BE2C (cell line): Measurements from ENCODE around the gene MAB21L3.

Source experiments
- DNase-seq: peaks from one replicate; pipeline ENCODE4 v3.0.0-alpha.2; 2020
- H3K27me3 ChIP-seq: fragments of 250-450 bp; sonication (Bioruptor Pico); 2 replicates; pipeline ENCODE4 v1.5.1; 2020; ENCODE audit warnings: mild to moderate bottlenecking
- H3K36me3 ChIP-seq: fragments of 250-450 bp; sonication (Bioruptor Pico); 2 replicates; pipeline ENCODE4 v1.5.1; 2020; ENCODE audit warnings: mild to moderate bottlenecking
- H3K4me1 ChIP-seq: fragments of 250-450 bp; sonication (Bioruptor Pico); 2 replicates; pipeline ENCODE4 v1.5.1; 2020
- H3K4me3 ChIP-seq: 2 replicates; pipeline ENCODE4 v1.5.1; 2011; ENCODE audit warnings: low read depth, low read length
- H3K9me3 ChIP-seq: fragments of 250-450 bp; sonication (Bioruptor Pico); 2 replicates; pipeline ENCODE4 v1.5.1; 2020
- TF ChIP-seq, protein P1 (sequence below): IDR thresholded peaks from 2 replicates; pipeline ENCODE4 v1.5.1; 2012; ENCODE audit warnings: mild to moderate bottlenecking, low read depth, low read length

The MAB21L3 gene

DNA sequence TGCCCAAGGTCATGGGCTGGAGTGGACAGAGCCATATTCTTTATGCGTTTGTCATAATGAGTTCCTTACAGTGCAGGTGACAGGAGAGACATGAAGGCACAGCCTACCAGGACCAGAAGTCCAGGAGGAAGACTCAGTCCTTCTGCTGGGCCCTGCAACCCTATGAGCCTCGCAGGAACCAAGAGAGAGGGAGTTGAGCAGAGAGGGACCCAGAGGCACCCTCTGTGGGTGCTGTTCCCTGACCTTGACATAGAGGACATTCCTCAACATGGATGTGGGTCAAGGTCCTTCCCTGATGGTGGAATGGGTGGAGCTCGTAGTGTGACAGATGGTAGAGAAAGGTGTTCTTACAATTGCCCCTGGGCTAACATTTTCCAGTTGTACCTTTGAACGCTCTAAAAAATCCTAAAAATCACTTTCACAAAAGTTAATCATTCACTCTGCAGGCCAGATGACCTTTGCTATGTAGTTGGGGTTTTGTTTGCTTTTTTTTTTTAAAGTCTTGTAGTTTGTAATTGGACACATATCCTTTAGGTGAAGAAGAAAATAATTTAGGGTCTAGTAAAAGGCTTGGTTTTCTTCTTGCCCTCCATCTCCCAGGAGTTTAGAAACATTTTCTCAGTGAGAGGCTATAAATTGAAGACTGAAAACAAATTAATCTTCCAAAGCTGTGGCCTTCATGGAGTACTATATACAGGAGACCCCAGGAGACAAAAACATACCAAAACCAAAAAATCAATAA, 41.9 kb downstream of the MAB21L3 start:
- TF ChIP-seq, protein P1, sequence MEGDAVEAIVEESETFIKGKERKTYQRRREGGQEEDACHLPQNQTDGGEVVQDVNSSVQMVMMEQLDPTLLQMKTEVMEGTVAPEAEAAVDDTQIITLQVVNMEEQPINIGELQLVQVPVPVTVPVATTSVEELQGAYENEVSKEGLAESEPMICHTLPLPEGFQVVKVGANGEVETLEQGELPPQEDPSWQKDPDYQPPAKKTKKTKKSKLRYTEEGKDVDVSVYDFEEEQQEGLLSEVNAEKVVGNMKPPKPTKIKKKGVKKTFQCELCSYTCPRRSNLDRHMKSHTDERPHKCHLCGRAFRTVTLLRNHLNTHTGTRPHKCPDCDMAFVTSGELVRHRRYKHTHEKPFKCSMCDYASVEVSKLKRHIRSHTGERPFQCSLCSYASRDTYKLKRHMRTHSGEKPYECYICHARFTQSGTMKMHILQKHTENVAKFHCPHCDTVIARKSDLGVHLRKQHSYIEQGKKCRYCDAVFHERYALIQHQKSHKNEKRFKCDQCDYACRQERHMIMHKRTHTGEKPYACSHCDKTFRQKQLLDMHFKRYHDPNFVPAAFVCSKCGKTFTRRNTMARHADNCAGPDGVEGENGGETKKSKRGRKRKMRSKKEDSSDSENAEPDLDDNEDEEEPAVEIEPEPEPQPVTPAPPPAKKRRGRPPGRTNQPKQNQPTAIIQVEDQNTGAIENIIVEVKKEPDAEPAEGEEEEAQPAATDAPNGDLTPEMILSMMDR, result no peak
- no peaks in the 10 kb centered on the region for H3K36me3 ChIP-seq
- H3K4me3 ChIP-seq, result no peak overlapping the region
- no peaks in the 10 kb centered on the region for H3K9me3 ChIP-seq
- no peak for DNase-seq
- no peaks in the 10 kb centered on the region for H3K27me3 ChIP-seq
- H3K4me1 ChIP-seq, result no peaks in the 10 kb centered on the region

DNA sequence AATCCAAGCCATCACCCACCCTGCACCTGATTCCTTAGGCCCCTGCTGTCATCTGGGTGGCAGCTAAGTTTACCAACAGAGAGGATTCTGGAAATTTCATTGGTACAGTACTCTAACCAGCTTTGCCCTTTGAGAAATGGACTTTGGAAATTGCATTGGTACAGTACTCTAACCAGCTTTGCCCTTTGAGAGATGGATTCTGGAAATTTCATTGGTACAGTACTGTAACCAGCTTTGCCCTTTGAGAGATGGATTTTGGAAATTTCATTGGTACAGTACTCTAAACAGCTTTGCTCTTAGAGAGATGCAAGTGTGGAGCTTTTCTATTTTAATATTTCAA, 42.5 kb downstream of the MAB21L3 start:
- Histone ChIP-seq H3K4me1 (no peaks in the 10 kb centered on the region), H3K36me3 (no peaks in the 10 kb centered on the region), H3K27me3 (no peaks in the 10 kb centered on the region), H3K4me3 (no peak overlapping the region), H3K9me3 (no peaks in the 10 kb centered on the region)
- TF ChIP-seq, protein P1, result no peak
- DNase-seq, result no peak

DNA sequence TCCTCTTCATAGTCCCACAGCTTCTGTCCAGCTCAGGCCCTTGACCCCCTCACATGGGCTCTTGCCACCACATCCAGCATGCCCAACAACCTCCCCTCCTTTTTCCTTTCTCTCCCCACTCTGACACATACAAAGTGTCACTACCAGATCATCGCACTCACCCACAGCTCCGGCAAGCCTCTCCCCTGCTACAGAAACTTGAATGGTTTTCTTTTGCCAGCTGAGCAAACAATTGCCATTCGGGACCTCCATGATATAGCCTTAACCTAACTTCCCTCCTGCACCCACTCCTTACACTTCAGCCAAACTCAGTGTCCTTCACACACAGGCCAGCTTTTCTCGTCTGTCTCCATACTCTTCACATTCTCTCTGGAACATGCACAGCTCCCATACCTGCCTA, 43.3 kb downstream of the MAB21L3 start:
- H3K4me3 ChIP-seq, result no peak overlapping the region
- H3K9me3 ChIP-seq, result no peaks in the 10 kb centered on the region
- TF ChIP-seq, protein P1, result no peak

DNA sequence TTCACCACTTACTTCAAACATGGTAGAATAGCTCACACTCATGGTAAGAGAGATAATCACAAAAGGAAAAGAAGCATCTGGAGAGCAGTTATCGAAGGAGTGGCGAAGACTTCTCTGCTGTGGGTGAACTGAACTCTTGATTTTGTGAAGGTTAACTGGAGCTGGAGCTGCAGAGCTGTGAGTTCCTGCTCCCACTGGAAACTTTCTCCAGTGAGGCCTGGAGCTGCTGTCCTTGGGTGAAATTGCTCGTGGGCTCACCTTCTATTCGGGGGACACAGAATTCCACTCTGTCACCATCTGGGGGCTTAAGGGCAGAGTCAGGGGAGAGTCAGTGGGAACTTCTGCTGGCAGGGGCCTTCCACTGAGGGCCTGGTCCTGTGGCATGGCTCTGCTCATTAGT, 45.9 kb downstream of the MAB21L3 start:
- no peaks in the 10 kb centered on the region for H3K9me3 ChIP-seq
- DNase-seq, result no peak
- TF ChIP-seq, protein P1, result no peak

More for the DNA sequence above, 43.3 kb downstream of the MAB21L3 start:
- H3K4me1 ChIP-seq, result no peaks in the 10 kb centered on the region
- H3K36me3 ChIP-seq, result no peaks in the 10 kb centered on the region
- H3K27me3 ChIP-seq, result no peaks in the 10 kb centered on the region
- DNase-seq, result no peak

DNA sequence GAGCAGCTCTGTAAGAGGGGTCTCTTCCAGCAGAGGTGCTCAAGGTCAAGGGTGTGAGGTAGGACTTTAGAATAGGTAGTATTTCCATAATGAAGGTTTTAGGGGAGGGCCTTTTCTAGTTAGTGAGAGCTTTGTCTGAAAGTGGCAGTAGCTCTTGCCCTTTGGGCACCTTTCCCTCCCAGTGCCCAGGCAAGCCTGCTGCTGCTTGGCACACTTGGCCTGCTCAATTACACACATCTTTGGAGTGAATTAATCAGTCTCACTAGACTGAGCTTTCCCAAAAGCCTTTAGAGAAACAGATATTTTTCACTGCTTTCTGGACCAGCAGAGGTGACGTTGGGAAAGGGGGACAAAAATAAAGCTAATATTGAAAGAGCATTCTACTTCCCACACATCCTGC, 48.0 kb downstream of the MAB21L3 start:
- no peaks in the 10 kb centered on the region for H3K9me3 ChIP-seq
- H3K4me1 ChIP-seq, result no peaks in the 10 kb centered on the region
- no peaks in the 10 kb centered on the region for H3K36me3 ChIP-seq
- TF ChIP-seq, protein P1, result no peak
- H3K27me3 ChIP-seq, result no peaks in the 10 kb centered on the region
- DNase-seq, result no peak
- no peak overlapping the region for H3K4me3 ChIP-seq

More for the DNA sequence above, 45.9 kb downstream of the MAB21L3 start:
- H3K4me3 ChIP-seq, result no peak overlapping the region
- H3K4me1 ChIP-seq, result no peaks in the 10 kb centered on the region
- H3K36me3 ChIP-seq, result no peaks in the 10 kb centered on the region
- H3K27me3 ChIP-seq, result no peaks in the 10 kb centered on the region

DNA sequence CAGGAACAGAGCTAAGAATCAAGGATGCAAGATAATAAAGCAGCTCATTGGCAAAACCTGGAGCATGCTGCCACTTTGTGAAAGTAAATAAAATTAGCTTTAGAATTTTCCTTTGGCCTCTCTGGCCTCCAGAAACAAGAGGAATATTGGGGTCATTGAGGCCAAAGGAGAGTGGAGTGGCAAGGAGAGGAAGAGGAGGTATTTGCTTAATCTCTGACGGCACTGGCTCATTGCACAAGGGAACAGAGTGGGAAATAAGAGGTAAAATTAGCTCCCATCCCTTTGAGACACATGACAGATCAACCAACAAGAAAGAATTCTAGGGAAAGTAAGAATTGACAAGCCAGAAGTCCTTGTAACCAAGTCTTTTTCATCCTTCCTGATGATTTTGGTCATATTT, 48.4 kb downstream of the MAB21L3 start:
- Histone ChIP-seq H3K4me1 (no peaks in the 10 kb centered on the region), H3K27me3 (no peaks in the 10 kb centered on the region), H3K9me3 (no peaks in the 10 kb centered on the region), H3K4me3 (no peak overlapping the region), H3K36me3 (no peaks in the 10 kb centered on the region)
- TF ChIP-seq, protein P1, result no peak
- no peak for DNase-seq
